Pons (tissue), 1 donor: ENCODE results near the gene UFSP2.

Experiments used
- DNase-seq: peaks from one replicate; pipeline ENCODE4 v3.0.0-alpha.2; 2016; ENCODE audit warnings: low spot score

Gene UFSP2

GRCh38 chr4:185425647-185426352, at the start of gene UFSP2:
Gene UFSP2 (minus strand): TSS chr4:185425964. CDS start chr4:185425868, 96 bp downstream.
- peak; percentile 87 for DNase-seq

- no peak for DNase-seq
Observed at GRCh38 chr4:185473247-185473646, 47.5 kb upstream of the UFSP2 start.

GRCh38 chr4:185472103-185472542, 46.4 kb upstream of the UFSP2 start:
- DNase-seq, result no peak

DNA sequence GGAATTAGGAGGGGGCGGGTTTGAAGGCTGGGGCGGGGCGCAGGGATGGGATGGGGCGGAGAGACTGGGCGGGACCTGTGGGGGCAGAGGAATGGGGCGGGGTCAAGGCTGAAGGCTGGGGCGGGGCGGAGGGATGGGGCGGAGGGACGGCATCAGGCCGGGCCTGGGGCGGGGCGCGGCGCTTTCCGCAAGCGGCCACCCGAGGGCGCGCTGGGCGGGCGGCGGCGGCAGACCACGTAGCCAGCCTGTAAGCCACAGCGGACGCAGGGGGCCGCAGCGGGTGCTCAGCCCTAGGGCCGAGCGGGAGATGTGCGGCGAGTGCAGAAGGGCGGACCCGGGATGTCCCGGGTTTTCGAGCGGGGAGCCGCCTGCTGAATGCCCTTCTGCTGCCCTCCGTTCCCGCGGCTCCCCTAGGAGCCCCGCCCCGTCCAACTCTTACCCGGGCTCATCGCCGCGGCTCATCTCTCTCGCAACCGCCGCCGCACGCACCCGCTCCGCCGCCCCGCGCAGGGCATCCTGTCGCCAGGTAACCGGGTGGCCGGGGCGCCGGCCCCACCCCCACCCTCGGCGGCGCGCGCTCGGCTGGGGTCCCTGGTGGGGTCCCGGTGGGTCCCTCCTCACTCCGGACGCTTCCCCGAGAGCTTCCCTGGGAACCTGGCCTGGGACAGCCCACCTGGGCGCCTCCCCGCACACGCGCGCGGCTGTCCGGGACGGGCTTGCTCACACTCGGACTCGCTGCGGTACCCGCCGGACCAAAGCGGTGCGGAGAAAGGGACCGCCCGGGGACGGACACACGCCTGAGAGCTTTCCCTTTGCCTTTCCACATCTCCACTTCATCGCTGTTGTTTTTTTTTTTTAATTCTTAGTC, 45.7 kb upstream of the UFSP2 start, which contains the start of gene CCDC110:
Gene CCDC110 (minus strand): TSS at position 499 of the 868 bp plus-strand sequence. CDS start 50 bp downstream, at position 449.
- DNase-seq, result peak; percentile 92

DNA sequence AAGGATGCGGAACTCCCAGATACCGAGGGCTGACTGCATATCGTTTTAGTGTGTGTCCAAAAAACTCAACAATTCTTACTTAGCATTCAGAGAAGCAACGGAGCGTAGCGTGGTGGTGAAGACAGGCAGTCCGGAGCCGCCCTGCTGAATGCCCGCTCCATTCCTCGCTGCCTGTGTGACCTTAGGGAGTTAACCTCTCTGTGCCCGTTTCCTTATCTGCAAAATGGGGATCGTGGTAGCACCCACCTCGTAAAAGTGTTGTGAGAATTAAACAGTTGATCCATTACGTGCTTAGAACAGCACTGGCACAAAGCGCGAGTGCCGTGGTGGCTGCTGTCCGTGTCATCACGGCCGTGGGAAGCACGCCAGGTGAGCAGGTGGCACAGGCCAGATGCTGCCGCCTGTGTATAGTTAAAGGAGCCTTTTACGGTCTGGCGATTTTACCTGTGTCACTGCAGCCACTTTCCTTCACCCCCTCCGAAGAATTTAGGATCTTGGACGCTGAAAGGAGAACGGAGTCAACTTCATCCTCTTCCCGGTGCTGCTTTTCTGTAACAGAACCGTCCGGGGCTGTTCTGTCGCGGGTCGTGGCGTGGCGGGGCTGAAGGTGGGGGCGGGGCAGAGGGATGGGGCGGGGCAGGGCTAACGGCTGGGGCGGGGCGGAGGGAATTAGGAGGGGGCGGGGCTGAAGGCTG, 44.9 kb upstream of the UFSP2 start:
- peak; percentile 69 for DNase-seq

- no peak for DNase-seq
Observed at GRCh38 chr4:185469580-185470154, 43.9 kb upstream of the UFSP2 start.

GRCh38 chr4:185468999-185469398, 43.2 kb upstream of the UFSP2 start:
- no peak for DNase-seq

- DNase-seq, result no peak
Observed at GRCh38 chr4:185467991-185468390, 42.2 kb upstream of the UFSP2 start.

DNA sequence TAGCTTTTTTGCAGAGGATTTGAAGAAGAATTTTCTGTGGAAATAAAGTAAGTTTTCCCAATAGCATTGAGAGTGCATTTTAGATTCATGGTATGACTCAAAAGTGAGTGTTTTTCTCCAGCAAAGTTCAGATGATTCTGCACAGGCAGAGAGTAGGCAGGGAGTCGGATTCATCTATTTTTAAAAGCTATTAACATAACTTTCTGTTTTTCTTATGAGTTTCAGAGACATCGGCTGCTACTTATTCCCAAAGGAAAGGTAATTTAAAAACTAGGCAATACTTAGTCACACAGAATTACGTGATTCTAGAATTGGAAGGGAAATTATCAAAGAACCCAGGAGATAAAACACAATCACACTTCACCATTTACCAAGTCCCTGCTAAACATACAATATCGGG, 41.3 kb upstream of the UFSP2 start:
- DNase-seq, result no peak

GRCh38 chr4:185465707-185466106, 39.9 kb upstream of the UFSP2 start:
- DNase-seq, result no peak

GRCh38 chr4:185464887-185465286, 39.1 kb upstream of the UFSP2 start:
- DNase-seq, result no peak

DNA sequence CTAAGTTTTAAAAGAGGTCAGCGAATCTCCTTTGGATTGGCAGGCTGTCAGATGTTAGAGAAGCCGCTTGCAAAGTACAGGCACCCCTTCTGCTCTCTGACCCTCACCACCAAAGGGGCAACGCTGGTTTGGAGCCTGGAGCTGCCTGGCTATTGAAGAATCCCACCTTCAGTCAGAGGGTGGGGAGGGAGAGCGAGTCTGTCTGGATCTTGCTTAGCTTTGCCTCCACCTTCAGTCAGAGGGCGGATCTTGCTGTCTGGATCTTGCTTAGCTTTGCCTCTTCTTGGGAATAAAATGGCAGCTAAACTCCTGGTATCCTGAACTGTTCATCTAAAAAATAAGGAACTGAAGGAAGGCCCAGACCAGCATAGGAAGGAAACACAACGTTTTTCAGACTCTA, 38.4 kb upstream of the UFSP2 start:
- no peak for DNase-seq

DNA sequence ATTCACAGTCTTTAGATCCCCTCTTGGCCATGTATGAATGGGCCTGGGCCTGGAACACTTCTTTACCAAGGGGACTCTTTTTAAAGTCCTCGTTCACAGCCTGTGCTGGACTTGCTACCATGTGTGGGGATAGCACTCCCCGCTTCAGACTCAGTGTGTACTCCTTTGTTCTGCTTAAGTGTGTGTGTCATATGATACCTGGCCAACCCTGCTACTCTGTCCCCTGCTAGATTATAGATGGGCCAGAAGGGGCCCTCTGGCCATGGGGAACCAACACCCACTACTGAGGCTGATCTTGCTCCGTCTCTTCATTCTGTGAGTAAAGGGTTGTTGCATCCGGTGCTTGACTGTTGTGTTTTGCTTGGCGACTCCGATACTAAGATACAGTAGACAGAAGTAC, 37.8 kb upstream of the UFSP2 start:
- no peak for DNase-seq

GRCh38 chr4:185461565-185461964, 35.8 kb upstream of the UFSP2 start:
- DNase-seq, result no peak

DNA sequence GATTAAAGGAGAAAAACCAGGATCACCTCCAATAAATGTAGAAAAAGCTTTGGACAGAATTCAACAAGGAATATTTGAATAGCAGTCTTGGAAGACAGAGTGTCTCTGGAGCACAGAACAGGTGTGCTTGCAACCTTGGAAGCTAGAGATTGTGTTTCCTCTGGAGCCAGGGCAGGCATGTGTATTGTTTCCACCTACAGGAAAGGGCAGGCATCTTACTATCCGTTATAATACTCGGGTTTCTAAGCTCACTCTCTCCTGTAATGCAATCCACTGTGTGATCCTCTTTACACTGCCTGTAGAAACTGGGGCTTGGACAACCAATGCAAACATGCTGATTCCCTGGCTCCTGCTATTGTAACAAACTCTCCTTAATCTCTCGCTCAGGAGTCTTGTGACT, 31.4 kb upstream of the UFSP2 start:
- DNase-seq, result no peak

- DNase-seq, result no peak
Observed at GRCh38 chr4:185456131-185456530, 30.4 kb upstream of the UFSP2 start.

DNA sequence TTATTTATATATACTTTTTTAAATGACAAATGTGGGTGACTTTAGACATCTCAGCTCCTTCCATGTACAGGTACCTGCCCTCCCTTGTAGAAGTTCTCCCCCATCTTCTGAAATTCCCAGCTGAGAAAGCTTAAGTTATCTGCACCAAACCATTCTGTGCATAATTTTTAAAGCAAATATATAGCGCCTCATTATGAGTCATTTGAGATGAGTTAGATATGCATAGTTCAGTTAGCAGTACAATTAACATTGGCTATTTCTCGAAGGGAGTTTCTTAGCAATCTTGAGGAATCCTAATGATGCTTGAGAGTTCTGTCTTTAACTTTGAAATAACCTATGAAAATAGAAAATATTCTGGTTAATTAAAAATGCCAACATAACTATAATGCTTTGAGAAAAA, 19.4 kb upstream of the UFSP2 start:
- DNase-seq, result no peak

DNA sequence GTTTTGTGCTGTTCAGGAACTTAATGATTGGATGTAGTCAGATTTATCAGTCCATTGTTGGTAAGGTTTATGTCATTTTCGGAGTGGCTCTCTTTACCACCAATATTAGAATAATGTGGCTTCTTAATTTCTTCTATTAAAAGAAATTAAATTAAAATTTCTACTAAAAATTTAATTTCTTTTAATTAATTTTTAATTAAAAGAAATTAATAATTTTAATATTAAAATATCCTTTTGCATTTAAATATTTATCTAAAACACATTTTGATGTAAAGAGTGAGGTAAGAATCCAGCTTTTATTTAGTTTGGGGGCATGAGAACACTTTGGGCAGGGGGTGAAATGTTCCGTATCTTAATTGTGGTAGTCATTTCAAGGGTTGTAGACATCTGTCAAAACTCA, 15.7 kb upstream of the UFSP2 start:
- no peak for DNase-seq

GRCh38 chr4:185437809-185438208, 12.0 kb upstream of the UFSP2 start:
- DNase-seq, result no peak

GRCh38 chr4:185435466-185435865, 9.7 kb upstream of the UFSP2 start:
- DNase-seq, result no peak

DNA sequence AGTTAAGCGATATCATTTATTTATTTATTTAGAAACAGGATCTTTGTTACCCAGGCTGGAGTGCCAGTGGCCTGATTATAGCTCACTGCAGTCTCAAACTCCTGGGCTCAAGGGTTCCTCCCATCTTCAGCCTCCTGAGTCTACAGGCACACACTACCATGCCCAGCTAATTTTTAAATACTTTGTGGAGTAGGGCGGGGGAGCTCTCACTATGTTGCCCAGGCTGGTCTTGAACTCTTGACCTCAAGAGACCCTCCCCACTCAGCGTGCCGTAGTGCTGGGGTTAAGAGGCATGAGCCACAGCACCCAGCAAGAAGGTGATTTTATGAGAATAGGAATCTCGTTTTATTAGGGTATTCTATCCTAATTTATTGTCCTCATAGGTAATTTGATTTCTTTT, 3.9 kb upstream of the UFSP2 start:
- DNase-seq, result no peak
